Ramos (cell line): ENCODE results near the gene CFC1B.
"Not testable (repeated sequence)": the region's sequence is repeated elsewhere in the genome, so short reads cannot be mapped to it uniquely, and the experiment has no call there.

Experiments used
- in situ Hi-C: fragments of 300-500 bp; cut with MboI; formaldehyde crosslinking; loops from one replicate; pipeline ENCODE4 v1.14.3; 2022; ENCODE audit warnings: low sequenced_read_pairs; ENCODE audit not compliant: unreplicated experiment

Gene CFC1B

DNA sequence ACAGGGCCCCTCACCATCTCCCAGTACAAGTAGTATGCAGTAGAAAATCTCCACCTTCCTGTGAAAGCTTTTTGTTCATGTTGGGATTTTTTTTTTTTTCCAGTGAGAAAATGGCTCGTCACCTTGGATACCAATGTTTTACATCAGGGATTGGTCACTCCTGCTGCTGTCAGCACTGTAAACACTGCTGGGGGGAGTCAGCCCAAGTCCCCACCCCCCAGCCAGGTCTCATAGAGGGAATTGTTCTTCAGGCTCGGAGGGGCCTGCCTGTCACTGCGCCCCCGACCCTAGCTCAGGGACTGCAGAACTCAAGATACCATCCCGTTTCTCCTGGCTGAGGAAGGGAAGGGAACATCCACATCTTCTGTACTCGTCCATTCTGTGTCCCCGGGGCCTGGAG, at the start of gene CFC1B:
TSS of gene CFC1B (plus strand) at position 231 of the 400 bp plus-strand sequence. CDS start 263 bp downstream, outside the sequence.
- in situ Hi-C loops, result not testable (repeated sequence)

DNA sequence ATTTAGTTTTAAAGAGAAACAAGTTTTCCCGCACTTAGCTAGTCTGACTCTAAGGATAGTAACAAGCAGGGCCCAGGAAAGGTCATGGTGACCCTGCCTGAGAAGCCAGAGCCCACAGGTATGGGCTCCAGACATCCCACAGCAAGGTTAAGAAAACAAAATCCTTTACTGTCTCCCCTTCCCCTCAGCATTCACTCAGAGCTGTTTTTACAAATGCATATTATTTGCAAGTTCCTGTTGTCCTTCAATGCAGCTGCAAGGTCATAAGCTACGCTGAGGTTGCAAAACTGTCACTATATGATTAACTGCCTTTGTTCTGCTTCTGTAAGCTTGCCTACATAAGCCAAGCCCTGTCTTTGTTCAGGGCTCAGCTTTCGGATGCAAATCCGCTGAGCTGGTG, 29.9 kb upstream of the CFC1B start:
- in situ Hi-C loops, result not testable (repeated sequence)

DNA sequence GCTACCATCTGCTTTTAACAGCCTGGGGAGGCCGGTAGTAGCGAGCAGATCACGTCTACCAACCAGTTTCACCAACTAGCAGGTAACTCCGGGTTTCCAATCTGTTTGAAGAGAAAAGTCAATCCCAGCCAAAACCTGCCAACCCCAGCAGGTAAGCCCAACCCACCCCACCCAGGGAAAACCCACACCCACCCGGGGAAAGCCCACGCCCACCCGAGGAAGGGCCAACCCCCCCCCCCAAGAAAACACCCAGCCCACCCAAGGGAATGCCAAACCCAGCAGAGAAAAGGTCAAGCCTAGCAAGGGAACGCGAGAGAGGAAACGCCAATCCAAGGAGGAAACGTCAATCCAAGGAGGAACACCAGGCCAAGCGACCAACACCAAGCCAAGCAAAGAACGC, 11.8 kb upstream of the CFC1B start, which contains the start of gene POTEI:
TSS of gene POTEI (minus strand) at position 101 of the 400 bp plus-strand sequence. CDS start at position 8, 93 bp downstream.
- in situ Hi-C loops, result not testable (repeated sequence)

DNA sequence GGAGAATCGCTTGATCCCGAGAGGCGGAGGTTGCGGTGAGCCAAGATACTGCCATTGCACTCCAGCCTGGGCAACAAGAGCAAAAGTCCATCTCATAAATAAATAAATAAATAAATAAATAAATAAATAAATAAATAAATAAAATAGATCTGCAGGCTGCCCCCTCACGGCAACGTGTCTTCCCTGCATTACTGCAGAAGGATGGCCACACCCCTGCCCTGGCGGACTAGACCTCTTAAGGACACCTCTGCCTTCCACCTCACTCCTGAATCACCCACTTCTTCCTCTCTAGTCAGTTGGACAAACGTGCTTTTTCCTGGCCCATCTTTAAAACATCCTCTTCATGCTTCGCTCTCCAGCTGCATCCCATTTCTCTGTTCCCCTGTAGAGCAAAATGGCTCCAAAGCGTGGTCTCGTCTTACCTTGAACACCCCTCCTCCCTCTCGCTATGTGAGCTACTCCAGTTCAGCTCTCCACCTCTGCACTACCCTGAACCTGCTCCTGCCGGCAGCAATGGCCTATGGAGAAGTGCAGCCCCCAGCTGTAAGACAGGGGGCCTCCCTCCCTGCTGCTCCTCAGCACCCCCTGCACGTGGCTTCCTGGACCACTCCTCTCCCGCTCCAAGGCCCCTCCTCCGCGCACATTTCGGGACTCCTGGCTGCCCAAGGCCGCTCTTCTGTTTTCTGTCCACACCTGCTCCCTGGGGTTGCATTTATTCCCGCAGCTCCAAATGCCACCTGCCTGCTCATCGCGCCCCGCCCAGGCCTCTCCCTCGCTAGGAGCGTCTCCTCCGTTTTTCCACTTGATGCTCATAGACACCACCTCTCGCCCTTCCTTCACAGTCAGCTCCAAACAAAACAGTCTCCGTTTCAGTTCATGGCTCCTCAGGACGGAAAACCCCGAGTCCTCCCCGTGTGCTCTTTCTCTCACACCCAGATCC, 9.9 kb upstream of the CFC1B start:
- in situ Hi-C loops, result not testable (repeated sequence)

DNA sequence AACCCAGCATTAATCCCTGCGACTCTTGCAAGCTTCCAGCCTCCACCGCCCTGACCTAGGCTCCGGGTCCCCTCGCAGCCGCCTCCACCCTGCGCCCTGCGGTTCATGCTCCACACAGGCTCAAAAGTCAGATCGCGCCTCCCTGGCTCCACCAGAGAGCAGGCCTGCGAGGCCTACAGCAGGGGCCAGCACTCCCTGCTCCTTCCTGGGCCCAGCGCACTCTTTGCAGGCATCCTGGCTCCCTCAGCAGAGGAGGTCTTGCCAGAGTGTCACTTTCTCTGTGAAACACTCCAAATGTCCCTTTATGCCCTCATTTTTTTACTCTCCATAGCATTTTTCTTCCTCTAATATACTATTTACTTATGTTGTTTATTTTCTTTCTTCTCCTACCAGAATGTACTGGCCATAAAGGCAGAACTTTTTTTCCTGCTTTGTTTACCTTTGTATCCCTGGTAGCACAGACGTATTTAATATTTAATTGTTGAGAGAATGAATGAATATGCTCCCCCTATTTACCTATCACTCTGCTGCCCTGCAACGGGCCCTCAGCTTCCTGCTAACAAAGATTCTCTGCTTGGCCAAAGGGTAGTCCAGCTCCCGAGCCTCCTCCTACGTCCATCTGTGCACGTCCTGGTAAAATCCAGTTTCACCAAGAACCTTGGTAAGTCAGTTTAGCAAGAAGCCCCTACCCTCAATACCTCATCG, 9.1 kb upstream of the CFC1B start:
- in situ Hi-C loops, result not testable (repeated sequence)

DNA sequence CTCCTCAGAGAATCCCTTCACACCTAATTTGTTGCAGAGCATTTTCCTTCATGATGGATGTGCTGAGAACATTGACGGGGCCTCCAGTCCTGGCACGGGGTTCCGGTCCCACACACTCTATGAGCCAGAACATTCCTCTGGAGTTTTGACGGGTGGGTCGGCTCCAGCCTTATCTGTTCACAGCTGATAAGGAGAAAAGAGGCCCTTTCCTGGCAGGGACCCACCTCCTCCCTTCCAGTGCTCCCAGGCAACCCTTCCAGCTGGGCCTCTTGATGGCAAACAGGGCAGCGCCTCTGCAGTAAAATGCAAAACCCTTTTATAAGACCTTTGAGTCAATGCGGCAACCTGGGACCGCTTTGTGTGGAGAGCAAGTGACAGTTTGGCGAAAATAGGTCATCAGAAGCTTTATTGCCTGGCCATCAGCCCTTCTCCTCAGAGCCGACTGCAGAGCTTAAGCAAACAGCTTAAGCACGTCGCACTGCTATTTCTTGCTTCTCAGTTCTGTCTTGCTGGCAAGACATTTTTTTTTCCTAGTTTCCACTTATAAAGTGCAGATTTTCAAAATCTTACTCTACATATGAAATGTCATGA, 2.4 kb upstream of the CFC1B start:
- in situ Hi-C loops, result not testable (repeated sequence)

DNA sequence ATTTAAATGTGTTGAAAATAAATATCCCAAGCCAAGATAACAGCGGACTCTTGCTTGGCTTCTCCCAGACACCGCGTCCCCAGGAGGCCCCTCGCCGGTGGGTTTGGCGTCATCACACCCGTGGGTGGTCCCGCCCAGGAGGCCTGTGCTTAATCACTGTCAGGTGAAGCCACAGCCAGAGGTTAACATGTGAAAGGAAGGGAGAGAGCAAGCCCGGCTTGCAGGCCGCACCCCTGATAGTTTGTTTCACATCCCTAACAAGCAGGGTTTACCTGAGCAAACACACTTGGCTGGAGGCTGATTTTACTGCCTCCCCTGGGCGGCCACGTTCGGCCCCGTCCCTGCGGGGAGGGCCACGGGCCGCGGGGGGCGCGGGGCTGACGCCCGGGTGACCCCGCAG, 1.4 kb downstream of the CFC1B start:
- in situ Hi-C loops, result not testable (repeated sequence)

DNA sequence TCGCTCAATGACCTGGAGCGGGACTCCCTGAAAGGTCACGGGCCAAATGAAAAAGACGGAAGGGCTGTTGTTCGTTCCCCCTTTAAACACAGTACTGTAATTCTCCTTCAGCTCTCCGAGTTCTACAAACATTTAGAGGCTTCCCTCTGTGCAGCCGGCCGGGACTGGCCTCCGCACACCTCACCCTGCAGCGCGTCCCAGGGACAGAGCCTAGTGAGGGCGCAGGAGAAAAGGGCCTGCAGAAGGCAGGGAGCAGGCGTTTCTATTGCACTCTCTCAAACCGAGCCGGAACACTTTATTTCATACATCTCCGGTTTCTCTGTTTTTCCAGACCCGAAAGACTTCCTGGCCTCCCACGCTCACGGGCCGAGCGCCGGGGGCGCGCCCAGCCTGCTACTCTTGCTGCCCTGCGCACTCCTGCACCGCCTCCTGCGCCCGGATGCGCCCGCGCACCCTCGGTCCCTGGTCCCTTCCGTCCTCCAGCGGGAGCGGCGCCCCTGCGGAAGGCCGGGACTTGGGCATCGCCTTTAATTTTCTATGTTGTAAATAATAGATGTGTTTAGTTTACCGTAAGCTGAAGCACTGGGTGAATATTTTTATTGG, 6.4 kb downstream of the CFC1B start:
- in situ Hi-C loops, result not testable (repeated sequence)

DNA sequence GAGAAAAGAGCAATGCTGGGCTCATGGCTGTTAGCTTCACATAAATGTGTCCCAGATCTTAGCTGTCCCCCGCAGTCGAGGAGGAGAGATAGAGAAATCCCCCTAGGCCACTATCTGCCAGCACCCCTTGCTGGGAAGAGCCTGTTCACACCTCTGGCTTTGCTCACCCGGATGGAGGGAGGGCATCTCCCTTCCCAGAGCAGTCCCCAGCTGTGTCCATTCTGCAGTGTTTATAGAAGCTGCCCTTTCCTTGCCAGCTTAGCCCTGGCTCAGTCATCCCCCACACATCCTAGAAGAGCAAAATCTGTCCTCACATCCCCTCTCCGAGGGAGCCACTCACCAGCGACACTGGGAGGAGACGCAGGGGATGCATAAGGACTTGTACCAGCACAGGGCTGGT, 8.5 kb downstream of the CFC1B start:
- in situ Hi-C loops, result not testable (repeated sequence)

DNA sequence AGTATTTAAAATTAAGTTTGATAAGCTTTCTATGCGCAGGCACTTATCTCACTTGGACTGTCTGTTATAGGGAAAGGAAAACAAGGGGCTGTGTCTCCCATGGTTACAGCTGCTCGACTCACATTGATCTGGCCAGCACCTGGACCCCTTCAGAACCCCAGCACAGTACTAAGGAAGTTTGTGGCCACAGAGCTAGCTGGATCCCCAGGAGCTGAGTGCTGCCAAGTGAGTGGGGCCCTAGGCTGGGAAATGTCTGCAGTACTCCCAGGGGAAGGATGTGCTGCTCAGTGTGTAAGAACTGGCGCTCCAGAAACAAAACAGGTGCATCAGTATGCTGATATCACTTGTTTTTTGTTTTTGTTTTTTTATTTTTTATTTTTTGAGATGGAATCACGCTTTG, 9.2 kb downstream of the CFC1B start:
- in situ Hi-C loops, result not testable (repeated sequence)

DNA sequence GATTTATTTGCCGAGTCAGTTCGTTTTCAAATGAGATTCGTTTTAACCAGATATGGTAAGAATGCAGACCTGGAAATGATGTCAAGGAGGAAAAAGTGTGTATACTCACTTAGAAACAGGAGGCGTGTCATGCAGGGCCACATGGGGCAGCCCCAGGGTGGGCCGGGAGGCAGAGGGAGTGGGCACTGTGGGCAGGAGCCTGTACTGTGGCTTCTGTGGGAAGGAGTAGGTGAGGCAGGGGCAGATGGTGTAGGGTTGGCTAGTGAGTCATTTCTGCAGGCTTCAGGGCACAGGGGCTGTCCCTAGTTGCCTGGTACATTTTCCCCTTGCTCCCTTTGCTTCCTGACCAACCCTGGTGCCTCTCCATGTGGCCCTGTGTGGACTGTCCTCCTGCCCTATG, 10.2 kb downstream of the CFC1B start:
- in situ Hi-C loops, result not testable (repeated sequence)

DNA sequence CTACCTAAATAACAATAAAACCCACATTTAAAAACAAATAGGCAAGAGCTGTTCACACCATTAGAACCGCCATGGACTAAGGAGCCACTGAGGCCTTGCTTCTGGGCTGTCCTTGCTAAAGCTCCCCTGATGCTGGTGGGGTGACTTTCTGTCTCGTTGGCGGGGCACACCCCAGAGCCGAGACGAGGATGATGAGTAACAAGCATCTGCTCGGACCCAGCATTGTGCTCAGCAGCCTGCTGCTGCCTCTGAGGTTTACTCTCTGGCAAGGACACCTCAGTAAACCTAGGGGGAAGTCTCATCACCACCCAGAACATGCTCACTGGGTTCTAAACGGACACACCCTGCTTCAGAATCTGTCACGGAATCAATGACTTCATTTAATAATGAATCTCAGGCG, 10.7 kb downstream of the CFC1B start:
- in situ Hi-C loops, result not testable (repeated sequence)

DNA sequence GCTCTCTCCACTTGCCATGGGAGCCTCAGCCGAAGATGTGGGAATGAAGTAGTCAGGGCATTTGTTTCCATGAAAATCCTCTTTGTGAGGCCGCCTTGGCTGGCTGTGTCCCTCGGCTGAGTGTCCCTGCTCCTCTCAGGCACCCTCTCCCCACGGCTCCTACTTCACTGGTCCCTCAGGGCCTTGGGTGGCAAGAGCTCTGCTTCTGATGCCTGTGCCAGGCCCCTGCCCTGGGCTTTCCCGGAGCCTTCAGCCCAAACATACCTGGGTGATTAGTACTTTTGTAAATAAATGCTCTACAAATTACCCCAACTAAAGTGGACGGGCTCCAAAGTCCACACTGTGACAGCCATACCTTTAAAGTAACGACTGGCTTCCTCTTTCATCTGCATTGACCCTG, 15.6 kb downstream of the CFC1B start:
- in situ Hi-C loops, result not testable (repeated sequence)

DNA sequence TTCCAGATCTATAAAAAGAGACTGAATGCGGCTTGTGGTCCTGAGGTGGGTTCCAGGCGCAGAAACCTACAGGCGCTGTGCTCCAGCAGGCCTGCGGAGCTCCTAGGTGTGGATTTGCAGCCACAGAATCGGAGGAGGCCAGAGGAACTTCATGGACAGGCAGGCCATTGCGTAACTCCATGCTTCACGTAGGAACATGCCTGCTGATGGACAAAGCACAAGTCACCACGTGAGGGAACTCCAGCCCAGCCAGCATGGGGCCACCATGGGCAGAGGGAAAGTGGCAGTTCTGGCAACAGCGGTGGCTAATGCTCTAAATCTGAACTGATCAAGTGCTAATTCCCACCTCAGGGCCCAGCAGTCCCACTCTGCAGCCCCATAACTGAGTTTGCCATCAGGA, 17.2 kb downstream of the CFC1B start:
- in situ Hi-C loops, result not testable (repeated sequence)

DNA sequence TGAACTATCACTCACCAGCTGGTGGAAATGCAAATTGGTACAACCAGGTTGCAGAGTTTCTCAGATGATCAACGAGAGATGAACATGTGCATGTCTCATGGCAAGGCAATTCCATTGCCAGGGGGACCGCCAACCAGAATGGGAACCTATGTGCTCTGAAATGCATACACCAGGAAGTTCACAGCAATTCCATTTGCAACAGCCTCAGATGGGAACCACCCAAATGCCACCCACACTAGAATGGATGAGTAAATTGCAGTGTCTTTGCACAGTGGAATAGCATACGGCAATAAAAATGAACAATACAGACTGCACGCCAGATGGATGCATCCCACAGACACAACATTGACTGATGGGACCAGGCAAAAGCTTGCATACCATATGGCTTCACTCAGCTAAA, 21.8 kb downstream of the CFC1B start:
- in situ Hi-C loops, result not testable (repeated sequence)

DNA sequence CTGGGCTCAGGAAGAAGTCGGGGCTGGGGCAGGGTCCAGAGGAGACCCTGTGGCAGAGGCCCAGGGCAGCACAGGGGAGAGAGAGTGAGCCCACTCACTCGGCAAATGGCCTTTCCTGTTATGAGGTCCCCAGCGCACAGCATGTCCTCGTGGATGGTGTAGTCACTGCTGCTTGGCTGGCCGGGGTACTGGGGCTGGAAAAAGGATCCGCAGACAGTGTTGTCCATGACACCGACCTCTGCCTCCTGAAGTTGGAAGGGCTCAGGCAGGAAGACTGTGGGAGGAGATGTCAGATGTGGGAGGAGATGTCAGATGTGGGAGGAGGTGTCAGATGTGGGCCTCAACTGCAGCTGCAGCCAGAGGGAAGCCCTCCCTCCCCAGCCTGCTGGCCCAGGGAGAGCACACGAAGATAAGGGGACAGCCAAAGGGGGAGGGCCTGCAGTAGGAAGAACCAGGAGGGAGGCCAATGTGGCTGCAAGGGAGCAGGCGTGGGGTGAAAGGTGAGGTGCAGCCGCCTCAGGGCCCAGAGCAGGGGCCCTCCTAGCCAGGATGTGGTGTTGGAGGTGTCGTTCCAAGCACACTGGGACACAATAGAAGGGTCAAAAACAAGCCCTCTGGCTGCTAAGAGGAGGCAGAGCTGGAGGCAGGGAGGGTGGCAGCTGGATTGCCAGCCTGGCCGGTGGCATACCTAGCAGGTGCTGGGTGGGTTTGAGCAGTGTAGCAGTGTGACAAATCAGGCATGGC, 22.9 kb downstream of the CFC1B start:
- in situ Hi-C loops, result not testable (repeated sequence)

DNA sequence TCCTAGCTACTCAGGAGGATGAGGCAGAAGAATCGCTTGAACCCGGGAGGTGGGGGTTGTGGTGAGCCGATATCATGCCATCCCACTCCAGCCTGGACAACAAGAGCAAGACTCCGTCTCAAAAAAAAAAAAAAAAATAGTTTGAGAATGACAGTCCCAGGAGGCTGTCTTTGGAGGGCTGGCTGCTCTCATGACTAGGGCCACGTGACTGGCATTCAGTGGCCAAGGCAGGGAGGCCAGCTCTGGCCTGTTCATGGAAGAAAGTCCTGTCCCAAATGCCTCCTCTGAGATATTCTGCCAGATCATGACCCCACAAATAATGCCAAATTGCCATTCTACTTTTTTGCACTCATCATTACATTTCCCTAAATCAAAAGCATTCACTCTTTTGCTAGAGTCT, 24.0 kb downstream of the CFC1B start:
- in situ Hi-C loops, result not testable (repeated sequence)

DNA sequence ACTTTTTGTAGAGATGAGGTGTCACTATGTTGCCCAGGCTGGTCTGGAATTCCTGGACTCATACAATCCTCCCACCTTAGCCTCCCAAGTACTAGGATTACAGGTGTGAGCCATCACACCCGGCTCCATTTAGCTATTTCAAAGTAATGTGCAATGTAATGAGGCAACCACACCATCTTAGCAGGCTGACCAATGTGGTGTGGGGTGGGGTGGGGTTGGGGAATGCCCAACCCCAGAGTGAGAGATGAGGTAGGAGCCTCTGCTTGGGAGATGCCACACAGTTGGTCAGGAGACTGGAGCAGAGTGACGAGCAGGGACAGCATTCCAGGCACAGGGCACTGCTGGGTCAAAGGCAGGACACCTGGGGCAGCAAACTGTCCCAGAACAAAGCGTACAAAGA, 27.4 kb downstream of the CFC1B start:
- in situ Hi-C loops, result not testable (repeated sequence)

DNA sequence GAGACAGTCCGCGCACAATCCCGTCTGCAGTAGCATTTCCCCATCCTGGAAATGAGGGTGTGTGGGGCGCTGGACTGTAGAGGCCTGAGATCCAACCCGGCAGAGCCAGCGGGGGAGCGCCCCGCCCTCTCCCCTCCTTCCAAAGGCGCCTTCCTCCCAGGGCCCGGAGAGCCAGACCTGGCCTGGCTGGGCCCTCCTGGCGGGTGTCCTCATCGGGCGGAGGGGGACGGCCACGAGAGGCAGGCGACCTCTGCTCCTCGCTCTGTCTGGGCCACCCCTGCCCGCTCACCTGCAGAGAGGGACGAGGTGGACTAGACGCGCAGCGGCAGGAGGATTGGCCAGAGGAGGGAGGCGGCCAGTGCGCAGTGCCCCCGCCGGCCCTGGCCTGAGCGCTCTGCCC, 28.5 kb downstream of the CFC1B start:
- in situ Hi-C loops, result not testable (repeated sequence)

DNA sequence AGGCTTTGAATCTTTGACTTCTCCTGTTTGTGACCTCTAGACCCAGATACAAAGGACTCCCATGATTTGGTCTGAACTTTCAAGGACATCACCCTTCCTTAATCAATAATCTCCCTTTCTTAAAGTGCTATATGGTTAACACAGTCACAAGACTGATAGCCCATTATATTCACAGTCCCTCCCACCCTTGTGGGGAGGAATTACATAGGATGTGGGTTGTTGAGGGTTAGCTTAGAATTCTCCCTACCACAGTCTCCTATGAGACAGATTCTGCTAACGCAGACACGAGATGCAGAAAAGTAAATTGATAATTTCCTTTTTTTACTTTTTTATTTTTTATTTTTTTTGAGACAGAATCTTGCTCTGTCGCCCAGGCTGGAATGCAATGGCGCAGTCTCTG, 33.2 kb downstream of the CFC1B start:
- in situ Hi-C loops, result not testable (repeated sequence)
